Measurements from ENCODE around the gene TUBA1C. TPM values are rescaled to one million over a fixed set of nuclear protein-coding genes. Genes with fewer than 3 reads are reported as not detected.

Gene TUBA1C
- total and polyA plus RNA-seq, 5 experiments from 2014 or later = 17.5 to 25.4 (median 23.5) TPM

Other genes starting within 250 kb of the TUBA1C start
- gene PRKAG1, start 246.3 kb upstream of the TUBA1C start, total RNA-seq = 10 to 100 TPM; 47.5 to 49.5 TPM
- gene PRKAG1, start 246.3 kb upstream of the TUBA1C start, polyA plus RNA-seq = 10 to 100 TPM; 29.2 to 39.5 (median 33.0) TPM
- gene KMT2D, start 204.3 kb upstream of the TUBA1C start, total RNA-seq = 100 to 1,000 TPM; 130 to 134 TPM
- gene KMT2D, start 204.3 kb upstream of the TUBA1C start, polyA plus RNA-seq = 10 to 100 TPM in 2 of 3 donors, 1 to 10 TPM in 1; 1.5 to 28.5 (median 10.5) TPM
- gene RHEBL1, start 195.1 kb upstream of the TUBA1C start, total RNA-seq = 1 to 10 TPM; 3.6 to 4.3 TPM
- gene RHEBL1, start 195.1 kb upstream of the TUBA1C start, polyA plus RNA-seq = 1 to 10 TPM; 3.0 to 3.6 (median 3.4) TPM
- under 1 TPM; 0.27 to 0.47 TPM for gene DHH, start 170.3 kb upstream of the TUBA1C start, total RNA-seq
- not detected for gene DHH, start 170.3 kb upstream of the TUBA1C start, polyA plus RNA-seq
- gene LMBR1L, start 154.2 kb upstream of the TUBA1C start, total RNA-seq = 100 to 1,000 TPM; 253 to 270 TPM
- gene LMBR1L, start 154.2 kb upstream of the TUBA1C start, polyA plus RNA-seq = 10 to 100 TPM; 34.0 to 45.8 (median 34.6) TPM
- 100 to 1,000 TPM; 157 to 161 TPM for gene TUBA1B, start 133.7 kb upstream of the TUBA1C start, total RNA-seq
- 100 to 1,000 TPM; 277 to 339 (median 333) TPM for gene TUBA1B, start 133.7 kb upstream of the TUBA1C start, polyA plus RNA-seq
- gene TUBA1A, start 76.0 kb upstream of the TUBA1C start, total RNA-seq = 10 to 100 TPM; 93.5 to 95.3 TPM
- gene TUBA1A, start 76.0 kb upstream of the TUBA1C start, polyA plus RNA-seq = 100 to 1,000 TPM; 139 to 168 (median 147) TPM
- not detected for gene PRPH, start 30.1 kb downstream of the TUBA1C start, total RNA-seq
- gene PRPH, start 30.1 kb downstream of the TUBA1C start, polyA plus RNA-seq = not detected
- gene TROAP, start 58.2 kb downstream of the TUBA1C start, total RNA-seq = 1 to 10 TPM in 1 of 2 experiments, under 1 TPM in 1; 0.62 to 1.7 TPM
- under 1 TPM in 1 of 3 donors, not detected in 2; 0.24 TPM for gene TROAP, start 58.2 kb downstream of the TUBA1C start, polyA plus RNA-seq
- gene C1QL4, start 72.1 kb downstream of the TUBA1C start, total RNA-seq = not detected
- not detected for gene C1QL4, start 72.1 kb downstream of the TUBA1C start, polyA plus RNA-seq
- not detected for gene DNAJC22, start 81.8 kb downstream of the TUBA1C start, total RNA-seq
- gene DNAJC22, start 81.8 kb downstream of the TUBA1C start, polyA plus RNA-seq = not detected
- 1 to 10 TPM; 5.9 to 6.3 TPM for gene SPATS2, start 102.4 kb downstream of the TUBA1C start, total RNA-seq
- 1 to 10 TPM; 2.7 to 5.7 (median 3.9) TPM for gene SPATS2, start 102.4 kb downstream of the TUBA1C start, polyA plus RNA-seq

Measured in naive thymus-derived CD8-positive, alpha-beta T cell (primary cell).